Right hindlimb (tissue), 1 donor: ENCODE measurements around the gene OBSCN.

Experiments used
- DNase-seq: peaks from one replicate; pipeline ENCODE4 v3.0.0-alpha.2; 2018

OBSCN gene

DNA sequence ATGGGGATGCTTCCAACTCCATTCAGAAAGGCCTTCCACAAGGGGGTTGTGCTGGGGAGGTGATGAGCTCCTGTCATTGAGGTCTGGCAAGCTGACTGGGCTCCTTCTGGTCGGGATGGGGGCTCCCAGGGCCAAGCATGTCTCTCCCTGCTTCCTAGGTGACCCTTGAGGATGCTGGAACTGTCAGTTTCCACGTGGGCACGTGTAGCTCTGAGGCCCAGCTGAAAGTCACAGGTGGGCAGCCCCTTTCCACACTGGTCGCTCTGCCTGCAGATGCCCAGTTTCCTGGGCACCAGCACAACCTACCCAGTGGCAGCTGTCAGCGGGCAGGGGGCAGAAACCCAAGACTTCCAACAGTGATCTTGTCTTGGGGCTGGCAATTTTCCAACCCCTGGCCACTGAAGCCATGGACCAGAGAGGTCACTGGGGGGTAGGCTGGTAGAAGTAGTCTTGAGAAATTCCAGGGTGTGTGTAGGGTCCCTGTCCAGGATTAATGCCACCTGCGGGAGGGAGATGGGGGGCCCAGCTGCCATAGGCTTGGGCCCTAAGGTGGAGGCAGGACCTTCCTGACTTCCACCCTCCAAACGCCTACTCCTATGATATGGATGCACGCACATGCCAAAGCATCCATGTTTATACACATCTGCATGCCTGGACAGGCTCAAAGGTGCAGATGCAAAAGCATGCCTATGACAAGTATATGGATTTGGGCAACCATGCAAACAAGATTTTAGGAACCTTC, 101.7 kb downstream of the OBSCN start:
- DNase-seq, result no peak

DNA sequence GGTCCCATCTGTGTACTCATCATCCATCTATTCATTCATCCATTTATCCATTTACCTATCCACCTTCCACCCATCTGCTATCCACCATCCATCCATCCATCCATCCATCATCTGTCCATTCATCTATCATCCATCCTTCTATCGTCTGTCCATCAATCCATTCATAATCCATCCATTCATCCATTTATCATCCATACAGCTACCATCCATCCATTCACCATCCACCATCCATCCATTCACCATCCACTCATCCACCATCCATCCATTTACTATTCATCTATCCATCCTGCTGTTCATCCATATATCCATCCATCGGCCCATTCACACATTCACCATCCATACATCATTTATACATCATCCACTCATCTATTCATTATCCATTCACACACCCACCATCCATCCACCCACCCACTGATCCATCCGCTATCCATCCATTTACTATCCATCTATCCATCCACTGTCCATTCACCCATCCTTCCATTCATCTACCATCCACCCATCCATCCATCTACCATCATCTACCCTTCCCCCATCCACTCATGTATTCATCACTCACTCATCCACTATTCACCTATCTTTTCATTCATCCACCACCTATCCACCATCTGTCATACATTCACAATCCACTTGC, 102.4 kb downstream of the OBSCN start:
- DNase-seq, result no peak

DNA sequence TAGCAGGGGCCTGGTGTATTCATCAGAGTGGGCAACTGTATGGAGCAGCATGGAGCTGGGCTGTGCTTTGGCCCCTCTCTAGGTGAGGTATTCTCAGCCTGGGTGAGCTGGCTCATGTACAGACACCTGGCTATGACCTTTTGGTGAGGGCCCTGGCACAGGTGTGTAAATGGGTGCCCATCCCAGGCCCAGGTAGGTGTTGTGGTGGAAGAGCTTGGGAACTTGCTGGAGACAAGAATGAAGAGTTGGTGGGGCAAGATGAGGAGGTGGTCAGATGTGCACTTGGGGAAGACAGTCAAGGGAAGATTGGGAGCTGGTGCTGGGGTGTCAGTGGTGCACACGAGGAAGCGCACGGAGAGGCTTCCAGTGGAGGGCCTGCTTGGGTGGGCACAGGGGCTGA, 103.2 kb downstream of the OBSCN start:
- no peak for DNase-seq

DNA sequence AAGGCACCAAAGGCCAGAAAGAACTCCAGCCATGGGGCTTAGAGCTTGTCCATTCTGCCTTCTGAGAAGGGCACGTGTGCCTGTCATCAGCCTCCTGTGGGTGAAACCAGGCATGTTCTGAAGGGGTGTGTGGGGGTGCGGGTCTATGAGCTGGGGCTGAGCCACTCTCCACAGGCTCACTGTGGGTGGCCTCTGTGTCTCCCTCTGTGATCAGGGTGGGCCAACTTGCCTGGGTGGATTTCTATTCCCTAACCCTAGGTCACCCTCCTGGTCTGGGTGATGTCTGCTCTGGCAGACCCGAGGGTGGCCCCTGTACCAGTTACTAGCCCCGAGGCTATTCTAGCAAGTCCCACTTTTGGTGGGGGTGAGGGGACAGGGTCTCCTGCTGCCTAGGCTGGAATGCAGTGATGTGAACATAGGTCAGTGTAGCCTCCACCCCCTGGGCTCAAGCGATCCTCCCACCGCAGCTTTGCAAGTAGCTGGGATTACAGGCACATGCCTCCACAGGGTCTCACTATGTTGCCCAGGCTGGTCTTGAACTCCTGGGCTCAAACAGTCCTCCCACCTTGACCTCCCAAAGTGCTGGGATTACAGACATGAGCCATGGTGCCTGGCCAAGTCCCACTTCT, 104.4 kb downstream of the OBSCN start:
- no peak for DNase-seq

DNA sequence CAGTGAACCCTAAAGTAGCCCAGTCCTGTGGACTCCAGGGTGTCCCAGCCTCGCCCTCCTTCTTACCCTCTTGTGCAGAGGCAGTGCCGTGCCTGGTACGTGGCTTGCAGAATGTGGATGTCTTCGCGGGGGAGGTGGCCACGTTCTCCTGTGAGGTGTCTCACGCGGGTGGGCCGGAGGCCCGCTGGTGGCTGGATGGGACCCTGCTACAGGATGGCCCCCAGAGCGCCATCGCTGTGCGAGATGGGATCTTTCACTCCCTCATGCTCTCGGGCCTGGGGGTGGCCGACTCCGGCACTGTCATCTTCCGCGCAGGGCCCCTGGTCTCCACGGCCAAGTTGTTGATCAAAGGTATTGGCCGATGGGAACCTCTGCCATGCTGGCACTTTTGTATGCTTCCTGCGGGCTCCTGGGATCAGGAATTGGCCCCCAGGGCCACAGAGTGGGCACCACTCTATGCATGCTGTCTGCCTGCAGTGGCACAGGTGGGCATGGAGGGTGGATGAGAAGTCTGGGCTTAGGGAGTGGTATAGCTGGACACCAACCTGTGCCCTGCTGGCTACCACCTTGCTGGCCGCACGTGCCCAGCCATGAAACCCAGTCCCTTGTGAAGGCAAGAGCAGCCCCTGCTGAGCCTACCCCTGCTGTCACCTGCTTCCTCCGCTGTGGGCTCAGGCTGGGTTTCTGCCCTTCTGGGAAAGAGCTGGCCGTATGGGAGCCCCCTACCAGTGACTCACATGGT, 105.9 kb downstream of the OBSCN start:
- no peak for DNase-seq

DNA sequence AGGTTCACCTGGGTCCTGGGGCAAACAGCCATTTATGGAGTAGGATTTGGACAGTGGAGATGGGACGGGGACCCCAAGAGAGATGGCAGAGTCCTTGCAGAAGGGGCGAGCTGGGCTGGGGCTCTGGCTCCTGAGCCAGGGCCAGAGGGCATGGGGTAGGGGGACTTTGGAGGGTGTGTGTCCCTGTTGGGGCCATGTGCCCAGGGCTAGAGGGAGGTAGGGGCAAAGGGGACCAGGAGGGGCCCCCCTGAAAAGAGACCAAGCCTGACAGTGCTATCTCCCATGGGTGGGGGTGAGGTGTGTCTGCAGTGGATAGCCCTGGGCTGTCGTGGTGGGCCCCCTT, 106.4 kb downstream of the OBSCN start:
- DNase-seq, result no peak

DNA sequence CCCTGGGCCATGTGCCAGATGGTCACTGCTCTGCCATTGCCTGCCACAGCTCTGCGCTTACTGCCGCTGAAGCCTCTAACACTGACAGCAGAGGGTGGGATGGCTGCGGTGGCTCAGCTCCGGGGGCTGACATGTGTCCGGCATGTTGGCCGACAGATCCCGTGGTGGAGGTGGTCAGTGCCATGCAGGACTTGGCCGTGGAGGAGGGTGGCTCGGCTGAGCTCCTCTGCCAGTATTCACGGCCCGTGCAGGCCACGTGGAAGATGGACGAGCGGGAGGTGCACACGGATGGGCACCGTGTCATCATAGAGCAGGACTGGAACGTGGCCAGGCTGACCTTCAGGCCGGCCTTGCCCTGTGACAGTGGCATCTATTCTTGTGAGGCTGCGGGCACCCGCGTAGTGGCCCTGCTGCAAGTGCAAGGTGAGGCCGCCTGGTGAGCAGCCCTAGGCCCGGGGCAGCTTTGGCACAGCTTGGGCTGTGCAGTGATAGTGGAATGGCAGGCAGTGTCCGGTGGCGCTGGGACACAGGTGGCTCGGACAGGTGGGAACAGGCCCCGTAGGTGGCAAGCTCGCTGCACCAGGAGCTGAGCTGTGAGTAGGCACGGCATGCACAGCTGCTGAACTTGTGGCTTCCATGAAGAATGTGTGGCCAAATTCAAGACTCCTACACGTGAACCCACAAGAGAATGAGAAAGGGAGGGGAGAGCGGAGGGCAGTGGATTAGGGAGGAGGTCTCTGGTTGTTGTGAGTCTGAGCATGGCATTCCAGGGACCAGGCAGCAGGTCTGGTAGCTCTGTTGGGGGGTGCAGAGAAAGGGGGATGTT, 107.0 kb downstream of the OBSCN start:
- no peak for DNase-seq

DNA sequence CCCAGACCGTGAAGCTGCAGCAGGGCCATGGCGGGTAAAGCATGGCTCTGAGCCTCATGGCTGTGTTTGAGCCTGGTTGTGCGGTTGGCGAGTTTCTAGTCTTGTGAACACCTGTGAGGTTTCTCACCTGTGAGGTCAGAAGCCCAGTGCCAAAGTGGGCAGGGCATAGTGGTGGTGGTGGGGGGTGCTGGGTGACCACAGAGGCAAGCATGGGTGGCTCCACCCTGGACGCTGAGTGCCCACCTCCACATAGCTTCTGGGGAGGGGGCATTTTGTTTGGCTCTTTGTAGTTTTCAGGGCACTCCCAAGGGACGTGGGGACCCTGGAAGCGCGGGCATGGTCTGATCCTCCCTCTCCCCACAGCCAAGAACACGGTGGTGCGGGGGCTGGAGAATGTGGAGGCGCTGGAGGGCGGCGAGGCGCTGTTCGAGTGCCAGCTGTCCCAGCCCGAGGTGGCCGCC, 107.7 kb downstream of the OBSCN start:
- DNase-seq, result no peak

DNA sequence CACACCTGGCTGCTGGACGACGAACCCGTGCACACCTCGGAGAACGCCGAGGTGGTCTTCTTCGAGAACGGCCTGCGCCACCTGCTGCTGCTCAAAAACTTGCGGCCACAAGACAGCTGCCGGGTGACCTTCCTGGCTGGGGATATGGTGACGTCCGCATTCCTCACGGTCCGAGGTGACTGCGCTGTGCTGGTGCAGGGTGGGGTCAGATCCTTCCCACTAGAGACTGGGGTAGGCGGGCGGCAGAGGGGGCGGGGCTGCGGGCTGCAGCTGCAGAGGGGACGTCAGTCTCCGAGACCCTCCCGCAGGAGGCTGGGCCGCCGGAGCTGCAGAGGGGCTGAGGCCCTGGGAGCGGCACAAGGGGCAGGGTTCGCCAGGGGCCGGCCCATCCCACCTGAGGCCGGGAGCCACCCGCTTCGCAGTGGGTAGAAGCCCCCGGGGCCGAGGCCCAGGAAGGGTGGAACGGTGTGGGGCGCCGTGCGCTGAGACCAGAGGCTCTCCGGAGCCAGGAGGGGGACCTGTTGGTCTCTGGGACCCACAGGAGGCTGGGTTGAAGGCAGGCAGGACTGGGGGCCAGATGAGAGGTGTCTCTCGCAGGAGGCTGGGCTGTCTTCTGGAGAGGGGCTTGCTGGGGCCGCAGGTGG, 108.2 kb downstream of the OBSCN start:
- peak; percentile 44 for DNase-seq

DNA sequence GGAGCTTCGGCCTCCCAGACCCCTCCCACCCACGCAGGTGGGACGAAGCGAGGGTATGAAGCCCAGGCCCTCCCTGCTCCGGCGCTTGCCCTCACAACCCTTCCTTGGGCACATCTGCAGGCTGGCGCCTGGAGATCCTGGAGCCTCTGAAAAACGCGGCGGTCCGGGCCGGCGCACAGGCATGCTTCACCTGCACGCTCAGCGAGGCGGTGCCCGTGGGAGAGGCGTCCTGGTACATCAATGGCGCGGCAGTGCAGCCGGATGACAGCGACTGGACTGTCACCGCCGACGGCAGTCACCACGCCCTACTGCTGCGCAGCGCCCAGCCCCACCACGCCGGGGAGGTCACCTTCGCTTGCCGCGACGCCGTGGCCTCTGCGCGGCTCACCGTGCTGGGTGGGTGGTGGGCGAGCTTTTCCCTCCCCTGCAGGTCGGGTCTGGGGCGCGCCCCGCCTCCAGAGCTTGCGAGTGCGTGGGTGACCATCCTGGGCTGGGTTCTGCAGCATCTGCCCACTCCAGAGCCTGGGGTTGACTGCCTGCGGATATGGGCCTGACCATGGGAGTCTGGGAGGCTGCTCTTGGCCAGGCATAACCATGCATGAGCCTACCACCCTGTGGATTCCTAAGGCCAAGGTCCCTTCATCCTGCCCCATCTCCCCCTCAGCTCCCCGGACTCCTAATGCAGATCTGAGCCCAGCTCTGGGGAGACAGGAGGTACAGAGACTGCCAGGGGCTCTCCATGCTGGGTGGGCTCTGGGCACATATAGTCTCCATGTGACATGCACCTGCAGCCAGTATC, 108.9 kb downstream of the OBSCN start:
- DNase-seq, result no peak

DNA sequence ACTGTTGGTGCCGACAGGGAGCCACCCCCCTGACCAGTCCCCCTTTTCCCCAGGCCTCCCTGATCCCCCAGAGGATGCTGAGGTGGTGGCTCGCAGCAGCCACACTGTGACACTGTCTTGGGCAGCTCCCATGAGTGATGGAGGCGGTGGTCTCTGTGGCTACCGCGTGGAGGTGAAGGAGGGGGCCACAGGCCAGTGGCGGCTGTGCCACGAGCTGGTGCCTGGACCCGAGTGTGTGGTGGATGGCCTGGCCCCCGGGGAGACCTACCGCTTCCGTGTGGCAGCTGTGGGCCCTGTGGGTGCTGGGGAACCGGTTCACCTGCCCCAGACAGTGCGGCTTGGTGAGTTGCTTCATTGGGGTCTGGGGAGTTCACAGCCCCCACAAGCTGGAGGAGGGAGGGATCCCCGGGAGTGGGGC, 109.6 kb downstream of the OBSCN start:
- no peak for DNase-seq

DNA sequence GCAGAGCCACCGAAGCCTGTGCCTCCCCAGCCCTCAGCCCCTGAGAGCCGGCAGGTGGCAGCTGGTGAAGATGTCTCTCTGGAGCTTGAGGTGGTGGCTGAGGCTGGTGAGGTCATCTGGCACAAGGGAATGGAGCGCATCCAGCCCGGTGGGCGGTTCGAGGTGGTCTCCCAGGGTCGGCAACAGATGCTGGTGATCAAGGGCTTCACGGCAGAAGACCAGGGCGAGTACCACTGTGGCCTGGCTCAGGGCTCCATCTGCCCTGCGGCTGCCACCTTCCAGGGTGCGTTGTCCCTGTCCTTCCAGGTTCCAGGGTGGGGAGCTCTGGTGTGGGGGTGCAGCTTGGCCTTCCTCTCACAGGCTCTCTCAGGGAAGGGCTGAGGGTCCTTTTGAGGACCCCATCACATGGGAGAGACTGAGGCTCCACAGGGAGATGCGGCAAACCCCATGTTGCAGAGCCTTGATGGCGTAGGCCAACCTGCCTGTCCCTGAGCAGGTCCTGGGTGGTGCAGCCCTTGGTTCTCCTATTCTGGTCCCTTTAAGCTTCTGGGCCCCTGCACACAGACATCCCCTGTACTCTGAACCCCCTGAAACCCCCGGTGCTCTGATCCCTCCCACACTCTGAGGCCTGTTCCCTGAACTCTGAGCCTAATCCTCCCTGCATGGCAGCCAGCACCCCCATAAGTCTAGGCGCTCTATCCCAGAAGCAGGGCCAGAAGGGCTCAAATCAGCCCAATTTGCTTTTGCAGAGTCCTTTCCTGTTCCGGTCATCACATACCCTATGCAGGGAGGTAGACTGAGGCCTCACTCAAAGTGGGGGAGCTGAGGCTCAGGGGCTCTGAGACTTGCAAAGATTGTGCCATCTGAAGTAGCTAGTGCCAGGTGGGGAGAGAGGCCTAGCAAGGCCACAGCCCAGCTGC, 110.3 kb downstream of the OBSCN start:
- no peak for DNase-seq

DNA sequence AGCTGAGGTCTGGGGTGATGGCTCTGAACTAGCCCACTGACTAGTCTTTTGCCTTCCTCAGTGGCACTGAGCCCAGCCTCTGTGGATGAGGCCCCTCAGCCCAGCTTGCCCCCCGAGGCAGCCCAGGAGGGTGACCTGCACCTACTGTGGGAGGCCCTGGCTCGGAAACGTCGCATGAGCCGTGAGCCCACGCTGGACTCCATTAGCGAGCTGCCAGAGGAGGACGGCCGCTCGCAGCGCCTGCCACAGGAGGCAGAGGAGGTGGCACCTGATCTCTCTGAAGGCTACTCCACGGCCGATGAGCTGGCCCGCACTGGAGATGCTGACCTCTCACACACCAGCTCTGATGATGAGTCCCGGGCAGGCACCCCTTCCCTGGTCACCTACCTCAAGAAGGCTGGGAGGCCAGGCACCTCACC, 111.0 kb downstream of the OBSCN start:
- DNase-seq, result no peak

DNA sequence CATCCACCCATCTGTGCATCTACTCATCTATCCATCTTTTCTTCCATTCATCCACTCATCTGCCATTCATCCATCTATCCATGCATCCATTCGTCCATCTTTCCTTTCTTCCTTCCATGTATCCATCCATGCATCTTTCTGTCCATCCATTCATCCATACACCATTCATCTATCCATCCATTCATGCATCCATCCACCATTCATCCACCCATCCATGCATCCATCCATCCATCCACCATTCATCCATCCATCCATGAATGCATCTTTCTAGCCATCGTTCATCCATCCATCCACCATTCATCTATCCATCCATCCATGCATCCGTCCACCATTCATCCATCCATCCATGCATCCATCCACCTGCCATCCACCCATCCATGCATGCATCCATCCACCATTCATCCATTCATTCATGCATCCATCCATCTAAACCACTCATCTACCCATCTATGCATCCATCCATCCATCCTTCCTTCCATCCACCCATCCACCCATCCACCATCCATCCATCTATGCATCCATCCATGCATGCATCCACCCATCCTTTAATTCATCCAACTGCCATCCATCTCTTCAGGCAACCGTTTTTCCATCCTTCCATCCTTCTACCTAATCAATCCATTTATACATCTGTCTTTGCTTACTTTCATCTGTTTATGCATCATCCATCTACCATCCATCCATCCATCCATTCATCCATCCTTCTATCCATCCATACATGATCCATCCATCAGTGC, 111.7 kb downstream of the OBSCN start:
- DNase-seq, result no peak

DNA sequence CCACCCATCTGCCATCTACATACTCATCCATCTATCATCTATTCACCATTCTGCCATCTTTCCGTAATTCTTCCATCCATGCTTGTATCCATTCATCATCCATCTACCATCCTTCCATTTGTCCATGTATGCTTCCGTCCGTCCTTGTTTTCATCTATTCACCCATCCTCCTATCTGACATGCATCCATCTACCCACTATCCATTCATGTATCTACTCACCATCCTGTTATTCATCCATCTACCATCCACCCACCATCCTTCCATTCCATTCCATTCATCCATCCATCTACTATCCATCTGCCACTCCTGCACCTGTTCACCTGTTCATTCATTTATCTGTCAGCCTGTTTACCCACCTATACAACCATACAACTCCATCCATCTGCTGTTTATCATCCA, 112.5 kb downstream of the OBSCN start:
- no peak for DNase-seq

DNA sequence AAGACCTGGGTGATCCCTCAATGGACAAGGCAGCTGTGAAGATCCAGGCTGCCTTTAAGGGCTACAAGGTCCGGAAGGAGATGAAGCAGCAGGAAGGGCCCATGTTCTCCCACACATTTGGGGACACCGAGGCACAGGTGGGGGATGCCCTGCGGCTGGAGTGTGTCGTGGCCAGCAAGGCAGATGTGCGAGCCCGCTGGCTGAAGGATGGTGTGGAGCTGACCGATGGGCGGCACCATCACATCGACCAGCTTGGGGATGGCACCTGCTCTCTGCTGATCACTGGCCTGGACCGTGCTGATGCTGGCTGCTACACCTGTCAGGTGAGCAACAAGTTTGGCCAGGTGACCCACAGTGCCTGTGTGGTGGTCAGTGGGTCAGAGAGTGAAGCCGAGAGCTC, 113.6 kb downstream of the OBSCN start:
- no peak for DNase-seq

DNA sequence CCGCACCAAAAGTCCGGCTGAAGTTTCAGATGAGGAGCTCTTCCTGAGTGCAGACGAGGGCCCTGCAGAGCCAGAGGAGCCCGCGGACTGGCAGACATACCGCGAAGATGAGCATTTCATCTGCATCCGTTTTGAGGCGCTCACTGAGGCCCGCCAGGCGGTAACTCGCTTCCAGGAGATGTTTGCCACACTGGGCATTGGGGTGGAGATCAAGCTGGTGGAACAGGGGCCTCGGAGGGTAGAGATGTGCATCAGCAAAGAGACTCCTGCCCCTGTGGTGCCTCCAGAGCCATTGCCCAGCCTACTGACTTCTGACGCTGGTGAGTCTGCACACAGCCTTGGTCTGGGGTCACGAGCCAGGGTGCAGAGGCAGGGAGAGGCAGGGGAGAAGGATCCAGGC, 114.1 kb downstream of the OBSCN start:
- no peak for DNase-seq

DNA sequence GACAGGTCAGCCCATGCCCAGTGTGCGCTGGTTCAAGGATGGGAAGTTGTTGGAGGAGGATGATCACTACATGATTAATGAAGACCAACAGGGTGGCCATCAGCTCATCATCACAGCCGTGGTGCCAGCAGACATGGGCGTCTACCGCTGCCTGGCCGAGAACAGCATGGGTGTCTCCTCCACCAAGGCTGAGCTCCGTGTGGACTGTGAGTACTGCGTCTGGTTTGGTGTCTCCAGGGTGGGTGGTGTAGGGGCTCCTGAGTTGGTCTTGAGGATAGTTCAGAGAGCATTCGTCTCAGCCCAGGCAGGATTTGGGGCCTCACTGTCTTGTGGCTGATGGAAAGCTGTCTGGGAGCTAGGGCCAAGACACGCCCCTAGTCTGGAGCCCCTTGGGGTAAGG, 115.6 kb downstream of the OBSCN start:
- no peak for DNase-seq

DNA sequence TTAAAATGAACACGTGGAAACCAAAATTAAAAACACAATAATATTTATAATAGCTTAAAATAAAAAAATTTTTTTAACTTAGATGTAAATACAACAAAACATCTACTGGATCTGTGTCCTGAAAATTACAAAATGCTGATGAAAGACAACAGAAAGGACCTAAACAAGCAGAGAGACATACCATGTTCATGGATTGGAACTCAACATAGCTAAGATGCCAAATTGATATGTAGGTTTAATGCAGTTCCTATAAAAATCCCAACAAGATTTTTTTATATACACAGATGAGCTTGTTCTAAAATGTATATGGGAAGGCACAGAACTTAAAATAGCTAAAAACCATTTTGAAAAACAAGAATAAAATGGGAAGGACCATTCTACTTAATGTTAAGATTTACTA, 117.4 kb downstream of the OBSCN start:
- DNase-seq, result no peak
